Neural cell (in vitro differentiated cells): ENCODE data around the gene RGS14.

Source experiments
- EP300 ChIP-seq: fragments of 450-650 bp; conservative IDR thresholded peaks from 2 replicates; pipeline ENCODE4 v1.6.1; 2014; ENCODE audit warnings: antibody characterized with exemption, mild to moderate bottlenecking, moderate library complexity; ENCODE audit not compliant: poor library complexity, severe bottlenecking
- EZH2 ChIP-seq: fragments of 200-600, 300-800 bp; shearing (Covaris generic), sonication (generic); IDR thresholded peaks from 2 replicates; pipeline ENCODE4 v1.6.1; 2014; ENCODE audit warnings: antibody characterized with exemption, low read length, borderline replicate concordance, mild to moderate bottlenecking; ENCODE audit not compliant: insufficient read depth, poor library complexity, severe bottlenecking
- POLR2AphosphoS5 ChIP-seq: IDR thresholded peaks from 2 replicates; pipeline ENCODE4 v1.6.1; 2012
- RAD21 ChIP-seq: fragments of 450-650 bp; conservative IDR thresholded peaks from 2 replicates; pipeline ENCODE4 v1.6.1; 2014; ENCODE audit warnings: antibody characterized with exemption, mild to moderate bottlenecking, moderate library complexity
- SMC3 ChIP-seq: fragments of 450-650 bp; conservative IDR thresholded peaks from 2 replicates; pipeline ENCODE4 v1.6.1; 2014; ENCODE audit warnings: antibody characterized with exemption, mild to moderate bottlenecking, moderate library complexity; ENCODE audit not compliant: poor library complexity
- TF ChIP-seq, protein P1 (sequence below): fragments of 450-650 bp; IDR thresholded peaks from 2 replicates; pipeline ENCODE4 v1.5.1; 2014; ENCODE audit warnings: antibody characterized with exemption, mild to moderate bottlenecking, moderate library complexity; ENCODE audit not compliant: poor library complexity, severe bottlenecking
- TF ChIP-seq, protein P2 (sequence below): IDR thresholded peaks from 2 replicates; pipeline ENCODE4 v1.6.1; 2012; ENCODE audit warnings: borderline replicate concordance

DNA sequence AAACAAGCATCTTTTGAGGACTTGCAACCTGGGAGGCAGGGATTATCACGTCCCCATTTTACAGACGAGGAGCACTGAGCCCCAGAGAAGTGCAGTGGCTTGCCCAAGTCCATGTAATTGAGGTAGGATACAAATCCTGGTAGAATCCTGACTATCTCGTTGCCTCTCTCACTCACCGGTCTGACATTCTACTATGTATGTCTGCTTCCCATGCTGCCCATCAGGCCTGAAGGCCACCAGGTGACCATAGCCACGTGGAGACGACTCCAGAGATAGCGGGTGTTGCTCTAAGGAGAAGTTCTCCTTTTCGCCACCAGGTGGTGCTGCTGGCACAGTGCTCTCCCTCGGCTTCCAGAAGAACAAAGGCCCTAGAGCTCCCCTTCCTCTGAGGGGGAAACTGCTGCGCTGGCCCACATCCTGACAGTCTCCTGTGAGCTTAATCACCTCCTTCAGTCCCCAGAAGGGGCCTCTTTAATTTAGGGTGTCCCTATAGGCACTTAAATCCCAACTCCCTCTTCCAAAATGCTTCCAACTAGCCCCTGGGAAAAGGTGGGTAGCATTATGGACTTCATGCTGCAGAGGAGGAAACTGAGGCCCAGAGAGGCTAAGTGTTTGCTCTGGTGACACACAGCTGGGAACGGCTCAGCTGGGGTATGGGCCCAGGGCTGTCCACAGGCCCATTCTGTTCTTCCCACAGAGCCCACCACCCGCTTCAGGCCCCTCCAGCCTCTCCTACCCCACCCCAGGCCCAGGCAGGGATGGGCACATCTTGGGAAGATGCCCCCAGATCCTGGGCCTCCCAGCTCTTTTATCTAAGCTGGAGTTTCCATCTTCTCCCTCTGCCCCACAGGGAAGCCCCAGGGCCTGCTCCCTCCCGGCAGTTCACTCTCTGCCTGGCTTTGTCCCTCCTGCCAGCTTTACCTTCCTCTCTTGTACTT is 32.9 kb downstream of the RGS14 start:
- TF ChIP-seq EP300 (peak; percentile 45), POLR2AphosphoS5 (peak; percentile 37), SMC3 (peak; percentile 97), RAD21 (peak; percentile 98), EZH2 (no peak)
- TF ChIP-seq, protein P1, sequence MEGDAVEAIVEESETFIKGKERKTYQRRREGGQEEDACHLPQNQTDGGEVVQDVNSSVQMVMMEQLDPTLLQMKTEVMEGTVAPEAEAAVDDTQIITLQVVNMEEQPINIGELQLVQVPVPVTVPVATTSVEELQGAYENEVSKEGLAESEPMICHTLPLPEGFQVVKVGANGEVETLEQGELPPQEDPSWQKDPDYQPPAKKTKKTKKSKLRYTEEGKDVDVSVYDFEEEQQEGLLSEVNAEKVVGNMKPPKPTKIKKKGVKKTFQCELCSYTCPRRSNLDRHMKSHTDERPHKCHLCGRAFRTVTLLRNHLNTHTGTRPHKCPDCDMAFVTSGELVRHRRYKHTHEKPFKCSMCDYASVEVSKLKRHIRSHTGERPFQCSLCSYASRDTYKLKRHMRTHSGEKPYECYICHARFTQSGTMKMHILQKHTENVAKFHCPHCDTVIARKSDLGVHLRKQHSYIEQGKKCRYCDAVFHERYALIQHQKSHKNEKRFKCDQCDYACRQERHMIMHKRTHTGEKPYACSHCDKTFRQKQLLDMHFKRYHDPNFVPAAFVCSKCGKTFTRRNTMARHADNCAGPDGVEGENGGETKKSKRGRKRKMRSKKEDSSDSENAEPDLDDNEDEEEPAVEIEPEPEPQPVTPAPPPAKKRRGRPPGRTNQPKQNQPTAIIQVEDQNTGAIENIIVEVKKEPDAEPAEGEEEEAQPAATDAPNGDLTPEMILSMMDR, result peak; percentile 98
- TF ChIP-seq, protein P2, sequence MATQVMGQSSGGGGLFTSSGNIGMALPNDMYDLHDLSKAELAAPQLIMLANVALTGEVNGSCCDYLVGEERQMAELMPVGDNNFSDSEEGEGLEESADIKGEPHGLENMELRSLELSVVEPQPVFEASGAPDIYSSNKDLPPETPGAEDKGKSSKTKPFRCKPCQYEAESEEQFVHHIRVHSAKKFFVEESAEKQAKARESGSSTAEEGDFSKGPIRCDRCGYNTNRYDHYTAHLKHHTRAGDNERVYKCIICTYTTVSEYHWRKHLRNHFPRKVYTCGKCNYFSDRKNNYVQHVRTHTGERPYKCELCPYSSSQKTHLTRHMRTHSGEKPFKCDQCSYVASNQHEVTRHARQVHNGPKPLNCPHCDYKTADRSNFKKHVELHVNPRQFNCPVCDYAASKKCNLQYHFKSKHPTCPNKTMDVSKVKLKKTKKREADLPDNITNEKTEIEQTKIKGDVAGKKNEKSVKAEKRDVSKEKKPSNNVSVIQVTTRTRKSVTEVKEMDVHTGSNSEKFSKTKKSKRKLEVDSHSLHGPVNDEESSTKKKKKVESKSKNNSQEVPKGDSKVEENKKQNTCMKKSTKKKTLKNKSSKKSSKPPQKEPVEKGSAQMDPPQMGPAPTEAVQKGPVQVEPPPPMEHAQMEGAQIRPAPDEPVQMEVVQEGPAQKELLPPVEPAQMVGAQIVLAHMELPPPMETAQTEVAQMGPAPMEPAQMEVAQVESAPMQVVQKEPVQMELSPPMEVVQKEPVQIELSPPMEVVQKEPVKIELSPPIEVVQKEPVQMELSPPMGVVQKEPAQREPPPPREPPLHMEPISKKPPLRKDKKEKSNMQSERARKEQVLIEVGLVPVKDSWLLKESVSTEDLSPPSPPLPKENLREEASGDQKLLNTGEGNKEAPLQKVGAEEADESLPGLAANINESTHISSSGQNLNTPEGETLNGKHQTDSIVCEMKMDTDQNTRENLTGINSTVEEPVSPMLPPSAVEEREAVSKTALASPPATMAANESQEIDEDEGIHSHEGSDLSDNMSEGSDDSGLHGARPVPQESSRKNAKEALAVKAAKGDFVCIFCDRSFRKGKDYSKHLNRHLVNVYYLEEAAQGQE, result peak; percentile 48
